IMR-90 (cell line): Measurements from ENCODE around the gene RTEL1. TPM values are rescaled to one million over a fixed set of nuclear protein-coding genes. Genes with fewer than 3 reads are reported as not detected.
"Not testable (repeated sequence)": the region's sequence is repeated elsewhere in the genome, so short reads cannot be mapped to it uniquely, and the experiment has no call there.

Experiments
- ATAC-seq: fragments of 200-7000 bp; cut with Tn5 transposase; 2 replicates; pipeline ENCODE4 v1.9.1; 2020; ENCODE audit warnings: low read depth, mild to moderate bottlenecking, moderate library complexity
- BruUV-seq: library from RNA; stranded (reverse); fragments of 400-500 nt; replicated peaks from 2 replicates; lab custom pipeline; 2021; lab: Mats Ljungman, UMichigan
- CTCF ChIA-PET: fragments of 300-600 bp; formaldehyde crosslinking; extraction: SDS; loops from one replicate; lab custom pipeline; 2021; ENCODE audit warnings: antibody characterized with exemption; lab: Yijun Ruan, JAX
- POLR2A ChIA-PET: fragments of 300-600 bp; sonication (Branson Sonifier 250); formaldehyde crosslinking; loops from one replicate; lab custom pipeline; 2022; ENCODE audit warnings: antibody characterized with exemption; ENCODE audit not compliant: unreplicated experiment; lab: Charles Lee
- DNase-seq: peaks from one replicate; pipeline ENCODE4 v3.0.0; 2013
- H2AFZ ChIP-seq: replicated peaks from 2 replicates; pipeline ENCODE3; 2013; ENCODE audit warnings: low read length, mild to moderate bottlenecking; ENCODE audit not compliant: poor library complexity
- H2AK5ac ChIP-seq: 2 replicates; pipeline ENCODE4 v1.6.1; 2013; ENCODE audit warnings: low read depth, low read length, inconsistent platforms
- H2AK9ac ChIP-seq: replicated peaks from 2 replicates; pipeline ENCODE3; 2013; ENCODE audit warnings: mild to moderate bottlenecking, low read depth, low read length, moderate library complexity; ENCODE audit not compliant: poor library complexity
- H2BK120ac ChIP-seq: 2 replicates; pipeline ENCODE4 v1.6.1; 2013; ENCODE audit warnings: low read depth, low read length, inconsistent platforms
- H2BK15ac ChIP-seq: 3 replicates; pipeline ENCODE4 v1.6.1; 2013; ENCODE audit warnings: low read depth, low read length, inconsistent platforms
- H2BK20ac ChIP-seq: 2 replicates; pipeline ENCODE4 v1.6.1; 2013; ENCODE audit warnings: low read depth, mild to moderate bottlenecking, inconsistent platforms, low read length, moderate library complexity
- H2BK5ac ChIP-seq: 2 replicates; pipeline ENCODE4 v1.6.1; 2013; ENCODE audit warnings: mild to moderate bottlenecking, low read depth, low read length, inconsistent platforms; ENCODE audit not compliant: poor library complexity, severe bottlenecking
- H3K14ac ChIP-seq: replicated peaks from 2 replicates; pipeline ENCODE4 v1.6.1; 2013; ENCODE audit warnings: low read depth, low read length, inconsistent platforms
- H3K18ac ChIP-seq: 2 replicates; pipeline ENCODE4 v1.6.1; 2013; ENCODE audit warnings: low read depth, low read length, control low read depth
- H3K23ac ChIP-seq: 2 replicates; pipeline ENCODE4 v1.6.1; 2013; ENCODE audit warnings: low read depth, low read length, inconsistent platforms
- H3K27ac ChIP-seq: 2 replicates; pipeline ENCODE4 v1.5.1; 2013; ENCODE audit warnings: mild to moderate bottlenecking, control low read depth, low read length; ENCODE audit not compliant: insufficient read depth
- H3K27me3 ChIP-seq: 2 replicates; pipeline ENCODE4 v1.6.1; 2013; ENCODE audit warnings: low read length; ENCODE audit not compliant: control insufficient read depth, insufficient read depth
- H3K36me3 ChIP-seq: 2 replicates; pipeline ENCODE4 v1.6.1; 2013; ENCODE audit warnings: low read length, mixed read lengths; ENCODE audit not compliant: control insufficient read depth, insufficient read depth
- H3K4ac ChIP-seq: 2 replicates; pipeline ENCODE4 v1.6.1; 2013; ENCODE audit warnings: low read depth, low read length, inconsistent platforms
- H3K4me1 ChIP-seq: 2 replicates; pipeline ENCODE4 v1.6.1; 2013; ENCODE audit warnings: low read length, mixed read lengths; ENCODE audit not compliant: control insufficient read depth, insufficient read depth
- H3K4me2 ChIP-seq: 2 replicates; pipeline ENCODE4 v1.6.1; 2013; ENCODE audit warnings: low read depth, mild to moderate bottlenecking, control low read depth, low read length, moderate library complexity
- H3K4me3 ChIP-seq: 2 replicates; pipeline ENCODE4 v1.5.1; 2013; ENCODE audit warnings: low read depth, mild to moderate bottlenecking, control low read depth, low read length, moderate library complexity; ENCODE audit not compliant: insufficient read depth
- H3K56ac ChIP-seq: 2 replicates; pipeline ENCODE4 v1.6.1; 2013; ENCODE audit warnings: low read length, inconsistent platforms; ENCODE audit not compliant: insufficient read depth; ENCODE audit errors: extremely low read depth
- H3K79me1 ChIP-seq, 2 experiments: 2 replicates each; pipeline ENCODE4 v1.6.1; 2013; ENCODE audit warnings: low read length in 2 of 2, inconsistent platforms in 1 of 2, low read depth in 1 of 2
- H3K9ac ChIP-seq: 2 replicates; pipeline ENCODE4 v1.6.1; 2013; ENCODE audit warnings: low read depth, low read length, control low read depth
- H3K9me1 ChIP-seq: 2 replicates; pipeline ENCODE4 v1.6.1; 2013; ENCODE audit warnings: low read length, inconsistent platforms; ENCODE audit not compliant: insufficient read depth
- H3K9me3 ChIP-seq: 2 replicates; pipeline ENCODE4 v1.6.1; 2013; ENCODE audit warnings: low read length; ENCODE audit not compliant: control insufficient read depth, insufficient read depth
- H4K20me1 ChIP-seq: 2 replicates; pipeline ENCODE4 v1.6.1; 2013; ENCODE audit warnings: low read length, inconsistent platforms; ENCODE audit not compliant: insufficient read depth
- H4K5ac ChIP-seq: 2 replicates; pipeline ENCODE4 v1.6.1; 2013; ENCODE audit warnings: mild to moderate bottlenecking, low read depth, low read length, control low read depth
- H4K8ac ChIP-seq, 2 experiments: 2 replicates each; pipeline ENCODE4 v1.6.1; 2013; ENCODE audit warnings: low read depth in 2 of 2, low read length in 2 of 2, control low read depth in 1 of 2, inconsistent platforms in 1 of 2
- H4K91ac ChIP-seq: 2 replicates; pipeline ENCODE4 v1.6.1; 2013; ENCODE audit warnings: low read depth, low read length, inconsistent platforms; ENCODE audit not compliant: insufficient read depth
- WGBS, 2 experiments: methylation state at CpG; one replicate each; pipeline versions ENCODE4 v1.1.5 to v1.1.7; 2013; ENCODE audit warnings: missing lambda C conversion rate in 2 of 2; ENCODE audit not compliant: insufficient read length in 1 of 2; ENCODE audit errors: extremely low coverage in 2 of 2; 5-methylcytosine and 5-hydroxymethylcytosine counted together
- dilution Hi-C: fragments of 300-500 bp; cut with HindIII; formaldehyde crosslinking; loops from one replicate; pipeline ENCODE4 v1.14.3; 2018; ENCODE audit warnings: low sequenced_read_pairs; ENCODE audit not compliant: unreplicated experiment
- in situ Hi-C: fragments of 300-500 bp; cut with MboI; formaldehyde crosslinking; loops from 3 replicates; pipeline ENCODE4 v1.14.3; 2019; ENCODE audit warnings: low sequenced_read_pairs, inconsistent platforms, mixed read lengths
- intact Hi-C: fragments of 100-400 bp; cut with micrococcal nuclease; formaldehyde crosslinking; loops from 2 replicates; pipeline ENCODE4 v1.10.0; 2022
- polyA plus RNA-seq, 3 experiments: library from polyadenylated mRNA; depleted of rRNA; stranded (reverse); fragments of >200 nt; gene quantifications; 2 replicates each; pipeline ENCODE4 v1.2.3, GENCODE V29; 2012; ENCODE audit warnings: low replicate concordance in 1 of 3
- total RNA-seq: library from RNA; depleted of rRNA; stranded (reverse); fragments of >200 nt; gene quantifications from 2 replicates; pipeline ENCODE4 v1.2.3, GENCODE V29; 2012

Gene RTEL1
- total and polyA plus RNA-seq, 2 of the 4 experiments (the other 2 are of a cell fraction): 14.7 to 18.8 TPM

DNA sequence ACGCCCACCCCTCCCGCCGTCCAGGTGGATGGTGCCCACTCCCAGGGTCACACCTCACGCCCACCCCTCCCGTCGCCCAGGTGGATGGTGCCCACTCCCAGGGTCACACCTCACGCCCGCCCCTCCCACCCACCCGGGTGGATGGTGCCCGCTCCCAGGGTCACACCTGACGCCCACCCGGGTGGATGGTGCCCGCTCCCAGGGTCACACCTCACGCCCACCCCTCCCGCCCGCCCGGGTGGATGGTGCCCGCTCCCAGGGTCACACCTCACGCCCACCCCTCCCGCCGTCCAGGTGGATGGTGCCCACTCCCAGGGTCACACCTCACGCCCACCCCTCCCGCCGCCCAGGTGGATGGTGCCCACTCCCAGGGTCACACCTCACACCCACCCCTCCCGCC lies 7.6 kb upstream of the RTEL1 start:
- H2AK9ac ChIP-seq, H2BK5ac ChIP-seq, H3K27ac ChIP-seq, H2AFZ ChIP-seq, H2BK120ac ChIP-seq, H3K9ac ChIP-seq, H3K9me3 ChIP-seq, H4K8ac ChIP-seq, H4K5ac ChIP-seq, H3K9me1 ChIP-seq, in situ Hi-C loops, H3K4me3 ChIP-seq, H3K4me1 ChIP-seq, H2AK5ac ChIP-seq, H3K56ac ChIP-seq, ATAC-seq, H3K4ac ChIP-seq, H3K27me3 ChIP-seq, H3K36me3 ChIP-seq, H3K23ac ChIP-seq, H4K91ac ChIP-seq, H2BK15ac ChIP-seq, H2BK20ac ChIP-seq, BruUV-seq, H3K4me2 ChIP-seq, H3K14ac ChIP-seq, H3K18ac ChIP-seq, H3K79me1 ChIP-seq, POLR2A ChIA-PET, dilution Hi-C loops, DNase-seq: not testable (repeated sequence)
- H4K20me1 ChIP-seq: peaks cover 14% of the 10 kb centered on the region
- intact Hi-C loops: loop anchor here (10.0 kb wide), 1 partner anchor 116 kb away; the partner anchor contains the start of gene PTK6
- CTCF ChIA-PET: interaction anchor here (0.6 kb wide), 1 partner anchor 155 kb away, joined by 8 read pairs; no protein-coding TSS in a partner anchor
- no CpG with 5 or more reads among the region's 25 CpGs for WGBS, 2 experiments
